ENCODE data around the gene CCDC184. TPM values are rescaled to one million over a fixed set of nuclear protein-coding genes. Genes with fewer than 3 reads are reported as not detected.

Gene CCDC184
- total RNA-seq, 2 experiments from 2014 or later, result 0.63 to 0.65 TPM

GRCh38 chr12:48180857-48181495, 2.5 kb upstream of the CCDC184 start:
- Mint-ChIP-seq H3K9me3 (no peaks in the 10 kb centered on the region), H3K27ac (no peak overlapping the region), H3K36me3 (ENCODE audit: low read depth) (no peaks in the 10 kb centered on the region), H3K4me3 (no peak overlapping the region), H3K27me3 (peaks cover 52% of the 10 kb centered on the region), H3K4me1 (peaks cover 32% of the 10 kb centered on the region)
- ChIA-PET POLR2A (interaction anchor here (0.7 to 1.6 kb wide), 3 partner anchors 16 to 74 kb away, joined by 3 read pairs; partner anchors contain the start of gene SENP1), CTCF (no interaction called here)
- no peak for DNase-seq

GRCh38 chr12:48182631-48183030, 813 bp upstream of the CCDC184 start:
- ChIA-PET POLR2A (interaction anchor here (0.6 to 2.5 kb wide), 4 partner anchors 9 to 475 kb away, joined by 3 to 25 read pairs (median 12); partner anchors contain the start of gene ASB8), CTCF (interaction anchor here (0.6 to 8.1 kb wide), 21 partner anchors 9 to 477 kb away, joined by 3 to 94 read pairs (median 4); partner anchors contain the start of genes ASB8, OR10AD1, RAPGEF3 and RPAP3)
- Mint-ChIP-seq H3K4me3 (peak overlapping the region; percentile 86), H3K36me3 (ENCODE audit: low read depth) (no peaks in the 10 kb centered on the region), H3K9me3 (no peaks in the 10 kb centered on the region), H3K4me1 (peaks cover 28% of the 10 kb centered on the region), H3K27ac (peak overlapping the region; percentile 30), H3K27me3 (peaks cover 62% of the 10 kb centered on the region)
- no peak for DNase-seq

- POLR2A ChIA-PET, result interaction anchor here (1.4 to 2.5 kb wide), 2 partner anchors 10 to 14 kb away, joined by 6 to 25 read pairs; no protein-coding TSS in a partner anchor
- Mint-ChIP-seq H3K27ac (no peak overlapping the region), H3K36me3 (ENCODE audit: low read depth) (no peaks in the 10 kb centered on the region), H3K9me3 (no peaks in the 10 kb centered on the region), H3K4me3 (peak overlapping the region; percentile 86), H3K27me3 (peaks cover 61% of the 10 kb centered on the region), H3K4me1 (peaks cover 28% of the 10 kb centered on the region)
- DNase-seq, result no peak
- CTCF ChIA-PET, result interaction anchor here (1.0 to 8.1 kb wide), 7 partner anchors 9 to 441 kb away, joined by 3 to 94 read pairs (median 4); partner anchors contain the start of genes ASB8, OR10AD1 and RAPGEF3
Measured at GRCh38 chr12:48183876-48184548, 568 bp downstream of the CCDC184 start.

- ChIA-PET CTCF (interaction anchor here (1.6 to 8.1 kb wide), 2 partner anchors 16 to 27 kb away, joined by 4 to 94 read pairs; partner anchors contain the start of genes ASB8 and OR10AD1), POLR2A (interaction anchor here (2.5 kb wide), 1 partner anchor 14 kb away, joined by 25 read pairs; no protein-coding TSS in a partner anchor)
- Mint-ChIP-seq H3K36me3 (ENCODE audit: low read depth) (no peaks in the 10 kb centered on the region), H3K4me1 (peaks cover 30% of the 10 kb centered on the region), H3K27me3 (peaks cover 59% of the 10 kb centered on the region), H3K9me3 (no peaks in the 10 kb centered on the region), H3K27ac (no peak overlapping the region), H3K4me3 (peak overlapping the region; percentile 86)
- no peak for DNase-seq
Measured at GRCh38 chr12:48184549-48184922, 1.1 kb downstream of the CCDC184 start.

- DNase-seq, result no peak
- H3K27me3 Mint-ChIP-seq, result peaks cover 59% of the 10 kb centered on the region
Measured at GRCh38 chr12:48185181-48185919, 1.9 kb downstream of the CCDC184 start.

GRCh38 chr12:48187916-48188695, 4.7 kb downstream of the CCDC184 start:
- ChIA-PET POLR2A (interaction anchor here (3.6 kb wide), 1 partner anchor 10 kb away, joined by 30 read pairs; no protein-coding TSS in a partner anchor), CTCF (interaction anchor here (1.0 to 8.1 kb wide), 2 partner anchors 11 to 12 kb away, joined by 3 to 94 read pairs; partner anchors contain the start of gene OR10AD1)
- no peak for DNase-seq
- H3K4me1 Mint-ChIP-seq, result peaks cover 25% of the 10 kb centered on the region
- H3K27ac Mint-ChIP-seq, result no peak overlapping the region
- H3K4me3 Mint-ChIP-seq, result no peak overlapping the region
- H3K27me3 Mint-ChIP-seq, result peaks cover 50% of the 10 kb centered on the region
- no peaks in the 10 kb centered on the region for H3K36me3 Mint-ChIP-seq (ENCODE audit: low read depth)
- no peaks in the 10 kb centered on the region for H3K9me3 Mint-ChIP-seq

More at GRCh38 chr12:48185181-48185919, 1.9 kb downstream of the CCDC184 start:
- CTCF ChIA-PET, result interaction anchor here (1.6 to 8.1 kb wide), 2 partner anchors 15 to 28 kb away, joined by 4 to 94 read pairs; partner anchors contain the start of genes ASB8 and OR10AD1
- Mint-ChIP-seq H3K9me3 (no peaks in the 10 kb centered on the region), H3K4me3 (no peak overlapping the region), H3K27ac (no peak overlapping the region), H3K36me3 (ENCODE audit: low read depth) (no peaks in the 10 kb centered on the region), H3K4me1 (peaks cover 35% of the 10 kb centered on the region)
- POLR2A ChIA-PET, result interaction anchor here (1.0 to 3.6 kb wide), 2 partner anchors 9 to 13 kb away, joined by 3 to 30 read pairs; no protein-coding TSS in a partner anchor

GRCh38 chr12:48189331-48190125, 6.1 kb downstream of the CCDC184 start:
- ChIA-PET POLR2A (no interaction called here), CTCF (interaction anchor here (0.6 to 8.1 kb wide), 8 partner anchors 11 to 460 kb away, joined by 3 to 94 read pairs (median 3); partner anchors contain the start of genes OR10AD1 and TMEM106C)
- Mint-ChIP-seq H3K4me3 (no peak overlapping the region), H3K9me3 (no peaks in the 10 kb centered on the region), H3K27me3 (peaks cover 51% of the 10 kb centered on the region), H3K4me1 (peaks cover 21% of the 10 kb centered on the region), H3K27ac (no peak overlapping the region), H3K36me3 (ENCODE audit: low read depth) (no peaks in the 10 kb centered on the region)
- peak; percentile 75 for DNase-seq

GRCh38 chr12:48191096-48191495, 7.7 kb downstream of the CCDC184 start:
- ChIA-PET POLR2A (no interaction called here), CTCF (no interaction called here)
- peaks cover 43% of the 10 kb centered on the region for H3K27me3 Mint-ChIP-seq
- H3K4me3 Mint-ChIP-seq, result no peak overlapping the region
- DNase-seq, result no peak
- H3K9me3 Mint-ChIP-seq, result no peaks in the 10 kb centered on the region
- H3K4me1 Mint-ChIP-seq, result peaks cover 12% of the 10 kb centered on the region
- no peaks in the 10 kb centered on the region for H3K36me3 Mint-ChIP-seq (ENCODE audit: low read depth)
- no peak overlapping the region for H3K27ac Mint-ChIP-seq

GRCh38 chr12:48192861-48193260, 9.4 kb downstream of the CCDC184 start:
- no peak for DNase-seq
- CTCF ChIA-PET, result interaction anchor here (2.6 kb wide), 1 partner anchor 10 kb away, joined by 12 read pairs; the partner anchor contains the start of gene CCDC184
- H3K27ac Mint-ChIP-seq, result no peak overlapping the region
- H3K27me3 Mint-ChIP-seq, result peaks cover 34% of the 10 kb centered on the region
- peaks cover 19% of the 10 kb centered on the region for H3K4me1 Mint-ChIP-seq
- H3K9me3 Mint-ChIP-seq, result no peaks in the 10 kb centered on the region
- no peaks in the 10 kb centered on the region for H3K36me3 Mint-ChIP-seq (ENCODE audit: low read depth)
- H3K4me3 Mint-ChIP-seq, result no peak overlapping the region
- POLR2A ChIA-PET, result interaction anchor here (1.3 kb wide), 1 partner anchor 87 kb away, joined by 4 read pairs; the partner anchor contains the start of gene SENP1

- Mint-ChIP-seq H3K27me3 (peaks cover 31% of the 10 kb centered on the region), H3K9me3 (no peaks in the 10 kb centered on the region), H3K27ac (no peak overlapping the region), H3K4me1 (peaks cover 19% of the 10 kb centered on the region), H3K4me3 (no peak overlapping the region), H3K36me3 (ENCODE audit: low read depth) (peaks cover 3% of the 10 kb centered on the region)
- DNase-seq, result no peak
- CTCF ChIA-PET, result interaction anchor here (0.6 to 2.6 kb wide), 2 partner anchors 11 to 14 kb away, joined by 5 to 12 read pairs; partner anchors contain the start of gene CCDC184
- POLR2A ChIA-PET, result interaction anchor here (1.3 kb wide), 1 partner anchor 88 kb away, joined by 4 read pairs; the partner anchor contains the start of gene SENP1
Measured at GRCh38 chr12:48193623-48194022, 10.2 kb downstream of the CCDC184 start.

- CTCF ChIA-PET, result interaction anchor here (1.6 to 2.6 kb wide), 2 partner anchors 12 kb away, joined by 7 to 12 read pairs; partner anchors contain the start of gene CCDC184
- H3K27me3 Mint-ChIP-seq, result peaks cover 26% of the 10 kb centered on the region
- H3K36me3 Mint-ChIP-seq (ENCODE audit: low read depth), result peaks cover 8% of the 10 kb centered on the region
- H3K27ac Mint-ChIP-seq, result no peak overlapping the region
- H3K4me3 Mint-ChIP-seq, result no peak overlapping the region
- POLR2A ChIA-PET, result no interaction called here
- DNase-seq, result no peak
- H3K9me3 Mint-ChIP-seq, result no peaks in the 10 kb centered on the region
- peaks cover 23% of the 10 kb centered on the region for H3K4me1 Mint-ChIP-seq
Measured at GRCh38 chr12:48194799-48195201, 11.4 kb downstream of the CCDC184 start.
